K562 (cell line): ENCODE data around the gene ZCCHC4. TPM values are rescaled to one million over a fixed set of nuclear protein-coding genes. Genes with fewer than 3 reads are reported as not detected.

Experiments used
- ATAC-seq: fragments of 200-7000 bp; cut with Tn5 transposase; 3 replicates; pipeline ENCODE4 v1.9.1; 2020; ENCODE audit warnings: moderate library complexity
- BruUV-seq: library from RNA; stranded (reverse); fragments of 400-500 nt; replicated peaks from 2 replicates; lab custom pipeline; 2021; lab: Mats Ljungman, UMichigan
- CTCF ChIA-PET: fragments of 300-600 bp; formaldehyde crosslinking; extraction: SDS; loops from one replicate; lab custom pipeline; 2021; ENCODE audit warnings: low intra/inter-chr PET ratio; lab: Yijun Ruan, JAX
- POLR2A ChIA-PET: fragments of 300-600, 350-650 bp; sonication (Branson Sonifier 250); formaldehyde crosslinking; extraction: SDS; loops from one replicate; lab custom pipeline; 2021; ENCODE audit warnings: antibody characterized with exemption, inconsistent platforms; lab: Yijun Ruan, JAX
- DNase-seq, 4 experiments: peaks; one replicate each; pipeline versions ENCODE4 v3.0.0 to v3.0.0-alpha.2; 2011 to 2018; ENCODE audit warnings: low spot score in 3 of 4, mixed read lengths in 3 of 4; ENCODE audit errors: extremely low read depth in 1 of 4
- FAIRE-seq: peaks from 2 replicates; lab custom pipeline; 2011; peaks lifted over from hg19 to GRCh38; lab: Jason Lieb, UNC
- H2AFZ ChIP-seq: 2 replicates; pipeline ENCODE4 v1.6.0; 2011; ENCODE audit warnings: low read depth, low read length, control low read depth, inconsistent platforms
- H3K27ac ChIP-seq: fragments of 200-600 bp; 3 replicates; pipeline ENCODE4 v1.8.0; 2011; ENCODE audit warnings: low read depth, mild to moderate bottlenecking, control low read depth, inconsistent platforms, low read length, moderate library complexity, mixed read lengths; ENCODE audit errors: extremely low read depth
- H3K27me3 ChIP-seq, 2 experiments: fragments of 300-600 bp in 1 of 2; 2 replicates in 1 of 2; 3 replicates in 1 of 2; pipeline versions ENCODE4 v1.6.0 to v1.8.0; 2011; ENCODE audit warnings: inconsistent platforms in 2 of 2, low read length in 2 of 2, mild to moderate bottlenecking in 1 of 2, mixed read lengths in 1 of 2, moderate library complexity in 1 of 2; ENCODE audit not compliant: control insufficient read depth in 2 of 2, insufficient read depth in 2 of 2
- H3K36me3 ChIP-seq: fragments of 300-600 bp; 3 replicates; pipeline ENCODE4 v1.8.0; 2011; ENCODE audit warnings: mild to moderate bottlenecking, low read length, inconsistent platforms; ENCODE audit not compliant: control insufficient read depth, insufficient read depth
- H3K4me1 ChIP-seq, 2 experiments: fragments of 200-600 bp in 1 of 2; replicated peaks in 1 of 2; 2 replicates in 1 of 2; 3 replicates in 1 of 2; pipeline versions ENCODE4 v1.5.1 to v1.8.0; 2011; ENCODE audit warnings: inconsistent platforms in 2 of 2, low read length in 2 of 2, mild to moderate bottlenecking in 1 of 2, mixed read lengths in 1 of 2, moderate library complexity in 1 of 2; ENCODE audit not compliant: control insufficient read depth in 2 of 2, insufficient read depth in 2 of 2
- H3K4me2 ChIP-seq: 2 replicates; pipeline ENCODE4 v1.6.1; 2011; ENCODE audit warnings: low read length, control low read depth, inconsistent platforms, mixed read lengths; ENCODE audit not compliant: insufficient read depth
- H3K4me3 ChIP-seq: fragments of 200-600 bp; sonication (generic), shearing (Covaris generic); 2 replicates; pipeline ENCODE4 v1.5.1; 2016; ENCODE audit warnings: control low read depth, inconsistent platforms
- H3K79me2 ChIP-seq: fragments of 200-600 bp; 3 replicates; pipeline ENCODE4 v1.8.0; 2011; ENCODE audit warnings: low read length, inconsistent platforms; ENCODE audit not compliant: control insufficient read depth, insufficient read depth
- H3K9ac ChIP-seq, 2 experiments: 2 replicates each; pipeline versions ENCODE4 v1.6.0 to v1.6.1; 2011; ENCODE audit warnings: low read depth in 2 of 2, low read length in 2 of 2, control low read depth in 1 of 2, inconsistent platforms in 1 of 2, mild to moderate bottlenecking in 1 of 2, mixed read lengths in 1 of 2; ENCODE audit not compliant: insufficient read depth in 1 of 2
- H3K9me1 ChIP-seq: one replicate; pipeline ENCODE4 v1.6.0; 2011; ENCODE audit warnings: inconsistent platforms, mild to moderate bottlenecking, low read length, moderate library complexity; ENCODE audit not compliant: control insufficient read depth, insufficient read depth
- H3K9me3 ChIP-seq: replicated peaks from 2 replicates; pipeline ENCODE4 v1.5.1; 2011; ENCODE audit warnings: low read depth, low read length, inconsistent platforms; ENCODE audit not compliant: control insufficient read depth, insufficient read depth
- H4K20me1 ChIP-seq: replicated peaks from 2 replicates; pipeline ENCODE4 v1.6.1; 2011; ENCODE audit warnings: low read length, inconsistent platforms, mixed read lengths; ENCODE audit not compliant: control insufficient read depth, insufficient read depth
- C11orf30 ChIP-seq: fragments of 450-650 bp; IDR thresholded peaks from 2 replicates; pipeline ENCODE4 v1.6.1; 2016; ENCODE audit warnings: low read depth, mild to moderate bottlenecking
- HDAC1 ChIP-seq, 2 experiments: fragments of 450-650 bp; IDR thresholded peaks; 2 replicates each; pipeline ENCODE4 v1.6.1; 2016 to 2017; ENCODE audit warnings: inconsistent platforms in 1 of 2, mild to moderate bottlenecking in 1 of 2, moderate library complexity in 1 of 2
- KLF13 ChIP-seq: fragments of 450-650 bp; IDR thresholded peaks from 2 replicates; pipeline ENCODE4 v1.6.1; 2016; ENCODE audit warnings: missing genetic modification characterization, low read depth, mild to moderate bottlenecking, missing compliant biosample characterization, moderate library complexity, borderline replicate concordance
- RB1 ChIP-seq: fragments of 450-650 bp; IDR thresholded peaks from 2 replicates; pipeline ENCODE4 v1.6.1; 2017; ENCODE audit warnings: low read depth, mild to moderate bottlenecking
- SMC3 ChIP-seq: conservative IDR thresholded peaks from 2 replicates; pipeline ENCODE4 v1.6.1; 2011; ENCODE audit warnings: low read depth, low read length, improper control_type of control experiment; ENCODE audit not compliant: insufficient read depth
- SRF ChIP-seq, 2 experiments: fragments of 250-450, 450-650 bp in 1 of 2; sonication (Bioruptor Pico) in 1 of 2; sonication (generic) in 1 of 2; formaldehyde crosslinking; IDR thresholded peaks; 2 replicates each; pipeline versions ENCODE4 v1.5.0 to v1.5.1; 2020 to 2022; ENCODE audit warnings: mild to moderate bottlenecking in 1 of 2, missing genetic modification reagents in 1 of 2
- ZMIZ1 ChIP-seq, 2 experiments: fragments of 150-350 bp in 1 of 2; IDR thresholded peaks; 2 replicates each; pipeline ENCODE4 v1.6.1; 2012 to 2016; ENCODE audit warnings: low read depth in 2 of 2, low read length in 2 of 2, mild to moderate bottlenecking in 1 of 2, moderate library complexity in 1 of 2
- WGBS: fragments of 100-300 bp; shearing (Covaris generic); methylation state at CpG from one replicate; pipeline ENCODE4 v1.1.6; 2016; ENCODE audit warnings: low coverage, mixed read lengths; ENCODE audit not compliant: insufficient coverage; ENCODE audit errors: missing lambda C conversion rate; 5-methylcytosine and 5-hydroxymethylcytosine counted together
- in situ Hi-C: fragments of 300-500 bp; cut with MboI; formaldehyde crosslinking; loops from 4 replicates; pipeline ENCODE4 v1.15.0; 2018; ENCODE audit warnings: inconsistent platforms, mixed read lengths
- intact Hi-C: fragments of 100-400 bp; cut with micrococcal nuclease; formaldehyde crosslinking; loops from 2 replicates; pipeline ENCODE4 v1.14.2; 2022
- polyA plus RNA-seq, 8 experiments: library from polyadenylated mRNA; depleted of rRNA in 4 of 8; stranded (reverse) in 5 of 8; unstranded in 3 of 8; fragments of >200 nt; fragmentation: Nextera tagmentation in 2 of 8; fragmentation: Illumina TruSeq in 1 of 8; extraction: Ambion mirVana in 2 of 8; extraction: Trizol in 1 of 8; gene quantifications; 2 replicates each; pipeline versions ENCODE4 v1.2.1 to v1.2.3, GENCODE V29; 2011 to 2014; ENCODE audit warnings: inconsistent platforms in 1 of 8, missing spikeins in 1 of 8
- total RNA-seq, 7 experiments: library from RNA; depleted of rRNA in 6 of 7; stranded (reverse); fragments of >200 nt in 6 of 7; fragmentation: Illumina TruSeq in 2 of 7; extraction: Trizol in 2 of 7; gene quantifications; 2 replicates each; pipeline versions ENCODE4 v1.2.1 to v1.2.3, GENCODE V29; 2011 to 2021; ENCODE audit warnings: low replicate concordance in 1 of 7
- TF ChIP-seq, protein P1 (sequence below): fragments of 450-650 bp; IDR thresholded peaks from 2 replicates; pipeline ENCODE4 v1.6.1; 2017; ENCODE audit warnings: antibody characterized with exemption, mild to moderate bottlenecking

ZCCHC4 gene
- total and polyA plus RNA-seq, 9 of the 15 experiments (the other 6 are each of a cell fraction or from before 2014, with no cell fraction given), result 5.3 to 26.1 (median 15.2) TPM

DNA sequence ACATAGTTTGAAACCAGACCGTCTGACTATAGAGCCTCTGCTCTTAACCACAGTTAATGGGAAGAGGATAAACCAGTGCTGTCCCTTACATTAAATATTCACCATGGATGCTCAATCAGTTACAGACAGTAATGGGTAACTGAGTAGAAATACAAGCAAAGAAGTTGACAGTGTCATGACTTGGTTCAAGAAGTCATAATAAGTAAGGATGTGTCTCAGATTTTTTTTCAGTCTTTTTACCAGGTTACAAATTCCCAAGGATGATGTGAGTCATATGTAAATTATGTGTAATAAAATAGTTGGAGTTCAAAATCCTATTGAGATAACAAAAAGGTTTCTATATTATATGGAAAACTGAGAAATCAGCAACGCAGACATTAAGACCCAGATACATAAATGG is 31.1 kb downstream of the ZCCHC4 start:
- no TSS peak for BruUV-seq
- no peak overlapping the region for H3K9ac ChIP-seq
- no peak overlapping the region for H3K27ac ChIP-seq
- ATAC-seq, result no peak
- TF ChIP-seq KLF13 (tag), result no peak
- TF ChIP-seq C11orf30, result no peak
- TF ChIP-seq, protein P1, sequence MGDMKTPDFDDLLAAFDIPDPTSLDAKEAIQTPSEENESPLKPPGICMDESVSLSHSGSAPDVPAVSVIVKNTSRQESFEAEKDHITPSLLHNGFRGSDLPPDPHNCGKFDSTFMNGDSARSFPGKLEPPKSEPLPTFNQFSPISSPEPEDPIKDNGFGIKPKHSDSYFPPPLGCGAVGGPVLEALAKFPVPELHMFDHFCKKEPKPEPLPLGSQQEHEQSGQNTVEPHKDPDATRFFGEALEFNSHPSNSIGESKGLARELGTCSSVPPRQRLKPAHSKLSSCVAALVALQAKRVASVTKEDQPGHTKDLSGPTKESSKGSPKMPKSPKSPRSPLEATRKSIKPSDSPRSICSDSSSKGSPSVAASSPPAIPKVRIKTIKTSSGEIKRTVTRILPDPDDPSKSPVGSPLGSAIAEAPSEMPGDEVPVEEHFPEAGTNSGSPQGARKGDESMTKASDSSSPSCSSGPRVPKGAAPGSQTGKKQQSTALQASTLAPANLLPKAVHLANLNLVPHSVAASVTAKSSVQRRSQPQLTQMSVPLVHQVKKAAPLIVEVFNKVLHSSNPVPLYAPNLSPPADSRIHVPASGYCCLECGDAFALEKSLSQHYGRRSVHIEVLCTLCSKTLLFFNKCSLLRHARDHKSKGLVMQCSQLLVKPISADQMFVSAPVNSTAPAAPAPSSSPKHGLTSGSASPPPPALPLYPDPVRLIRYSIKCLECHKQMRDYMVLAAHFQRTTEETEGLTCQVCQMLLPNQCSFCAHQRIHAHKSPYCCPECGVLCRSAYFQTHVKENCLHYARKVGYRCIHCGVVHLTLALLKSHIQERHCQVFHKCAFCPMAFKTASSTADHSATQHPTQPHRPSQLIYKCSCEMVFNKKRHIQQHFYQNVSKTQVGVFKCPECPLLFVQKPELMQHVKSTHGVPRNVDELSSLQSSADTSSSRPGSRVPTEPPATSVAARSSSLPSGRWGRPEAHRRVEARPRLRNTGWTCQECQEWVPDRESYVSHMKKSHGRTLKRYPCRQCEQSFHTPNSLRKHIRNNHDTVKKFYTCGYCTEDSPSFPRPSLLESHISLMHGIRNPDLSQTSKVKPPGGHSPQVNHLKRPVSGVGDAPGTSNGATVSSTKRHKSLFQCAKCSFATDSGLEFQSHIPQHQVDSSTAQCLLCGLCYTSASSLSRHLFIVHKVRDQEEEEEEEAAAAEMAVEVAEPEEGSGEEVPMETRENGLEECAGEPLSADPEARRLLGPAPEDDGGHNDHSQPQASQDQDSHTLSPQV, result no peak
- no peak for TF ChIP-seq HDAC1 (IDR thresholded peaks at IDR 0.05)
- TF ChIP-seq RB1, result no peak
- TF ChIP-seq SMC3, result no peak
- TF ChIP-seq ZMIZ1 (IDR thresholded peaks at IDR 0.05; ENCODE audit: low read depth in 2 of 2, low read length in 2 of 2), result no peak
- no peak for TF ChIP-seq SRF (CRISPR knock-in tag; IDR thresholded peaks at IDR 0.05)
- TF ChIP-seq, all 486 proteins: peak for 0
- DNase-seq (no peak), FAIRE-seq (no peak)
- Histone ChIP-seq H3K4me3 (no peak overlapping the region), H3K9me3 (no peaks in the 10 kb centered on the region), H2AFZ (no peak overlapping the region), H3K79me2 (no peaks in the 10 kb centered on the region), H3K27me3 (no peaks in the 10 kb centered on the region), H3K9me1 (no peaks in the 10 kb centered on the region), H3K4me1 (no peaks in the 10 kb centered on the region), H3K4me2 (no peak overlapping the region), H4K20me1 (no peaks in the 10 kb centered on the region), H3K36me3 (peaks cover 6% of the 10 kb centered on the region; the same call in 1 of the 3 replicates)
- in situ Hi-C loops (no loop called here), intact Hi-C loops (no loop called here)
- 92% methylated on average over 2 of the region's 2 CpGs for WGBS
- CTCF ChIA-PET, result no interaction called here
- POLR2A ChIA-PET, result no interaction called here
